Stomach smooth muscle (tissue), 2 donors: Measurements from ENCODE around the gene MRPL36.
"Not testable (repeated sequence)": the region's sequence is repeated elsewhere in the genome, so short reads cannot be mapped to it uniquely, and the experiment has no call there.

Experiments
- H3K27ac ChIP-seq: one replicate; pipeline ENCODE4 v1.7.0; 2013; ENCODE audit warnings: mild to moderate bottlenecking, low read length, inconsistent platforms
- H3K27me3 ChIP-seq, 2 donors: one replicate each; pipeline ENCODE4 v1.7.0; 2013; ENCODE audit warnings: low read length in 2 of 2; ENCODE audit not compliant: insufficient read depth in 2 of 2, control insufficient read depth in 1 of 2
- H3K36me3 ChIP-seq, 2 donors: one replicate each; pipeline ENCODE4 v1.7.0; 2013; ENCODE audit warnings: low read length in 2 of 2; ENCODE audit not compliant: control insufficient read depth in 2 of 2, insufficient read depth in 2 of 2
- H3K4me1 ChIP-seq: one replicate; pipeline ENCODE4 v1.7.0; 2013; ENCODE audit warnings: low read length; ENCODE audit not compliant: control insufficient read depth, insufficient read depth
- H3K4me3 ChIP-seq, 2 donors: one replicate each; pipeline ENCODE4 v1.7.0; 2013; ENCODE audit warnings: low read length in 2 of 2
- H3K9ac ChIP-seq, 2 donors: one replicate each; pipeline ENCODE4 v1.7.0; 2013; ENCODE audit warnings: low read length in 2 of 2, mild to moderate bottlenecking in 1 of 2
- H3K9me3 ChIP-seq, 2 donors: one replicate each; pipeline ENCODE4 v1.7.0; 2013; ENCODE audit warnings: low read length in 2 of 2; ENCODE audit not compliant: control insufficient read depth in 2 of 2
- donor health status: healthy.
- donor health status: Pancreatic carcinoma.

The MRPL36 gene

DNA sequence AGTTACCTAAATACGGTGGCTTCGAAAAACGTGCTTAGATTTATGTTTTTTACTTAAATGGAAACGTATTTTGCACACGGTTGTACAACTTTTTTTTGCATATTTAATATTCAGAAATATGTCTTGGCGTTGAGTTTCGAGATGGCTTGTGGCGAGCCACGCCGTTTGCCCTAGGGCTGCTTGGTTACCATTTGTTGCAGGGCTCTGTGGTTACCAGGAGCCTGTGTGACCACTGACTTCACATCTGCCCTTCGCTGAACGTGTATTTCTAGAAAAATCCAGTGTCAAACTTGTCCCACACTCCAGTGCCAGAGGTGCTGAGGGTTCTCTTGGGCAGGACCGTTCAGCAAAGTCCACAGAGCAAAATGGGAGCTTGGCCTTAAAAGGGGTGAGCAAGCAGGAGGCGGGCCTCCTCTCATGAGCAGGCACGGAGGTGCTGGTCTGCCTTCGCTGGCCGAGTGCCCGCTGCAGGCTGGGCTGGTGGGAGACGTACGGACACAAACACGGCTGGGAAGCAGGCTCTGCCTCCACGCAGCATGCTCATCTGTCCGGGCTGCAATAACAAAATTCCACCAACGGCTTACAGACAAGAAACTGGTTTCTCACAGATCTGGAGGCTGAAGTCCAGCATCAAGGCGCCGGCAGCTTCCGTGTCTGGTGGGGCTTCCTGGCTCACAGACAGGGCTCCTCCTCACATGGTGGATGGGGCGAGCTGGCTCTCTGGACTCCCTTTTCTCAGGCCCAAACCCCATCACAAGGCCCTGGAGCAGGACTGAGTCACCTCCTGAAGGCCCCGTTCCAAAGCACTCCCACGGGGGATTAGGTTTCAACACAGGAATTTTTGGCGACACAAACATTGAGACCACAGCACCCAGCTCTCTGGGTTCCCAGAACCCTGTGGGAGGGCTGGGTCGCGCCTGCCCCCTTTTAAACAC lies 5.4 kb downstream of the MRPL36 start:
- no peak overlapping the region for H3K9ac ChIP-seq
- H3K36me3 ChIP-seq: peaks cover 17 to 19% of the 10 kb centered on the region in 2 donors
- no peak overlapping the region for H3K4me3 ChIP-seq
- no peak overlapping the region for H3K27ac ChIP-seq
- peaks cover 0 to 3% of the 10 kb centered on the region in 2 donors for H3K27me3 ChIP-seq
- no peaks in the 10 kb centered on the region for H3K9me3 ChIP-seq
- H3K4me1 ChIP-seq: peaks cover 22% of the 10 kb centered on the region

DNA sequence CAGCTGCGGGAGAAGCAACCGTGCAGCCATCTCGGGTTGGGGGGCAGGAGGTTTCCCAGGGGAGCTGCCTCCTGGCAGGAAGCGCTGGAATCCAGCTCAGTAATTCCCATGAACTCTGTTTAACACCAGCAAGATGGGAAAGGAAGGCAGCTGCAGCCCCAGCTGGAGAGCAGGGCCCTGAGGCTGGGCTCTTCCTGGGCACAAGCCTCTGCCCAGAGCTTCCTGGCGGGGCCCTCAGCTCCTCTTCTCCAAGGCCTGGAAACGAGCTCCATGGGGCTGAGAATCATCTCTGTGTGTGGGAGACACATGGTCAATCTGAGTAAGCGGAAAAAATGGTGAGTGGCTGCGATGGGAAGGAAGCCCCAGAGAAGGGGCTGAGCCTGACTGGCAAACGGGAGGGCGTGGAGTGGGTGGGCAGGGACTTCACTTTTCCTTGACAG lies 6.3 kb downstream of the MRPL36 start:
- H3K9ac ChIP-seq: no peak overlapping the region
- peaks cover 0 to 5% of the 10 kb centered on the region in 2 donors for H3K27me3 ChIP-seq
- no peak overlapping the region for H3K4me3 ChIP-seq
- H3K4me1 ChIP-seq: peaks cover 15% of the 10 kb centered on the region
- peaks cover 17 to 19% of the 10 kb centered on the region in 2 donors for H3K36me3 ChIP-seq
- H3K9me3 ChIP-seq: no peaks in the 10 kb centered on the region
- no peak overlapping the region for H3K27ac ChIP-seq

DNA sequence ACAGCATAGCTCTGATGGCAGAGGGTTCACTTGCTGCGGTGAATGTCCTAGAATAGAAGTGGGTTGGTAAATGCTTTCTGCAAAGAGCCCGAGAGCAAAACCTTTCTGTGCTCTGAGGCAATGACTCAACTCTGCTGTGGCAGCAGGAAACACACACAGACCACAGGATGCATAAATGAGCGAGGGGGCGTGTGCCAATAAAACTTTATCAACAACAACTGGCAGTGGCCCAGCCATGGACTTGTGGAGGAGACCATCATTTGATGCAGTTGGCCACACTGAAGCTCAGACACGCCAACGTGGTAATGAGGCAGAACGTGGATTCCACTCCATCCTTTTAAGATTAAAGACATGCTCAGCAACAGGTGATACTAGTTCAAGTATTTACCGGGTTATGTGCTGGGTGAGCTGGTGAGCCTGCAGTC lies 6.8 kb downstream of the MRPL36 start:
- Histone ChIP-seq H3K4me3 (no peak overlapping the region), H3K9me3 (no peaks in the 10 kb centered on the region), H3K4me1 (peaks cover 11% of the 10 kb centered on the region), H3K36me3 (peaks cover 14 to 16% of the 10 kb centered on the region in 2 donors), H3K9ac (no peak overlapping the region), H3K27ac (no peak overlapping the region), H3K27me3 (peaks cover 0 to 5% of the 10 kb centered on the region in 2 donors)

DNA sequence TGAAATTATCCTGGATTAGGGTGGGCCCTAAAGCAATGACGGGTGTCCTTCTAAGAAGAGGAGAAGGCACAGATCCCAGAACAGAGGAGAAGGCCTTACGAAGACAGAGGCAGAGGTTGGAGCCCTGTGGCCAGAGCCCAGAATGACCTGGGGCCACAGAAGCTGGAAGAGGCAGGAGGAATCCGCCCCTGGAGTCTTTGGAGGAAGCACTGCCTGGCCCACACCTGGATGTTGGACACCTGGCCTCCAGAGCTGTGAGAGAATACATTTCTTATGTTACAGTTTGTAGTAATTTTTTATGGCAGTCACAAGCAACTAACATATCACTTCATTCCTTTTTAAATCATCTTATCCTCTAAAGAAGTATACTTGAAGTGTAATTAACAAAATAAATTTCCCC lies 8.5 kb downstream of the MRPL36 start:
- H3K4me1 ChIP-seq: no peaks in the 10 kb centered on the region
- no peak overlapping the region for H3K4me3 ChIP-seq
- H3K36me3 ChIP-seq: peaks cover 0 to 2% of the 10 kb centered on the region in 2 donors
- H3K27ac ChIP-seq: no peak overlapping the region
- no peak overlapping the region for H3K9ac ChIP-seq
- peaks cover 5% of the 10 kb centered on the region in 2 donors for H3K27me3 ChIP-seq
- H3K9me3 ChIP-seq: no peaks in the 10 kb centered on the region

DNA sequence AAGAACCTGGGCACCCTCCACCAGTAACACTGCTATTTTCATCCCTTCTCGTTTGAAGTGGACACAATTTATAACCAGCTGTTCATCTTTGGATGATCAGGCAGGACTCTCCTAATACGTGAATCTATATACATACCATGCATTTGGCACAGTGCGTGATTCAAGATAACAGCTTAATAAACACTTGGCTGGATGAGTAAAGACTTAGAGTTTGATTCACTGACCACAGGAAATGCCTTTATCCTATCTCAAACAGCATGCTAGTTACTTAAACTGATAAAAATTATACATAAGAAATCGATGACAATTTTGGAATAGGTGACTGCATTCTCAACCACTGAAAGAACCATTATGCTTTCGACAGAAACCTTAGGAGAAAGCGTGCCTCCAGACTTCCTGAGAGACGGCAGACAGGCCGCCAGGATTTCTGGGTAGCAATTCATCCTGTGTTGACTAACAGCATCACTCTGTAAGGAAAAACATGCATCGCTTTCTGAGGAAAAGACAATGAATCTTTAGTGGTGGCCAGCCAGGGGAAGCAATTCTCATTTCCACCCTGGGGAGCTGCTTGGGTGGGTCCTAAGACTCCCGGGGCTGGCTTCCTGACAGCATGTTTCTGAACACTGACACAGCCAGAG lies 9.7 kb downstream of the MRPL36 start:
- Histone ChIP-seq H3K36me3 (no peaks in the 10 kb centered on the region), H3K4me1 (no peaks in the 10 kb centered on the region), H3K9ac (no peak overlapping the region), H3K9me3 (no peaks in the 10 kb centered on the region), H3K27ac (no peak overlapping the region), H3K4me3 (no peak overlapping the region), H3K27me3 (peaks cover 5% of the 10 kb centered on the region in 2 donors)

DNA sequence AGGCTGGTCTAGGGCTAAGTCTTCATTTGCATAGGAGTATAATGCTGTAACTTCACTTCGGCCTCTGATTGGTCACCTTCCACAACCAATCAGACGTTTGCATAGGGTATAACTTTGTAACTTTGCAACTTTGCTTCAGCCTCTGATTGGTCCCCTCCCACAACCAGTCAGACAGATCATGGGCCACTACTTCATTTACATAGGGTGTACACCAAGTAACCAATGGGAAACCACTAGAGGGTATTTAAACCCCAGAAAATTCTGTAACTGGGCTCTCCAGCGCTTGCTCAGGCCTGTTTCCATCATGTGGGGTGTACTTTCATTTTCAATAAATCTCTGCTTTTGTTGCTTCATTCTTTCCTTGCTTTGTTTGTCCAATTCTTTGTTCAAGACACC lies 10.2 kb downstream of the MRPL36 start:
- H3K4me3 ChIP-seq, H3K27ac ChIP-seq, H3K9ac ChIP-seq, H3K9me3 ChIP-seq, H3K27me3 ChIP-seq, H3K4me1 ChIP-seq, H3K36me3 ChIP-seq: not testable (repeated sequence)

DNA sequence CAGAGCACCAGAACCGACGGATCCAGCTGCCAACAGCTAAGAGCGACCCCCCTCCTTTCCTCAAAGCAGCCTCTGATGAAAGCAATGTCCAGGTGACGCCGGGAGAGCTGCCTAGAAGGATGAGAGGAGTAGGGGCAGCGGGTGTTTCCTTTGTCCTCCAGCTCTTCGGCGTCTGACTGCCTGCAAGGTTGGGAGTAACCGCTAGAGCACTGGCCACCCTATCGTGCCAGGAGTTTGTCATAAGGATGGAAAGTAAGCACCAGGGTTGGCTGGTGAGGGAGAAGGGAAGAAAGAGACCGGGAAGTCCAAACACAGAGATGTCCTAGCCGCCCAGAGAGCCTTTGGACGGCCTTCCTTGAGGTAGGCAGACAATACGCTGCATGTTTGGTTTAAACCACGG lies 10.8 kb downstream of the MRPL36 start:
- Histone ChIP-seq H3K4me3 (no peak overlapping the region), H3K27me3 (peaks cover 5 to 8% of the 10 kb centered on the region in 2 donors), H3K36me3 (no peaks in the 10 kb centered on the region), H3K27ac (no peak overlapping the region), H3K9ac (no peak overlapping the region), H3K9me3 (no peaks in the 10 kb centered on the region), H3K4me1 (no peaks in the 10 kb centered on the region)

DNA sequence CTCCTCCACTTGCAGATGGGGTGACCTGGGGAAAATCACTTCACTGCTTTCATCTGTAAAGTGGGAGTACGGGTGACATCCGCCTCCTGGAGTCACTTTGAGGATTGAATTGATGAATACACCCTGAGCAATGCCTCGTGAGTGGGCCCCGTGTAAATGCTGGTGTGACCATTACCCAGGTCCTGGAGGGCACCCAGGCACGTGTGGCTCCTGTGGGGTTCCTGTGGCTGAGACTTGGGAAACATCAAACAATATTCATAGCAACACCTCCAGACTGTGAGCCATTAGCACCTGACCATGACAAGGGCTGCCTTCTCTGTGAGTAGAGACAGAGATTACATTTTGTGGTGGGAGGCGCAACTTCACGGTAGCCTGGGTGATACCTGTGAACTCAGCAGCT lies 11.4 kb downstream of the MRPL36 start:
- peaks cover 5 to 8% of the 10 kb centered on the region in 2 donors for H3K27me3 ChIP-seq
- no peak overlapping the region for H3K27ac ChIP-seq
- H3K36me3 ChIP-seq: no peaks in the 10 kb centered on the region
- no peaks in the 10 kb centered on the region for H3K4me1 ChIP-seq
- H3K4me3 ChIP-seq: no peak overlapping the region
- H3K9me3 ChIP-seq: no peaks in the 10 kb centered on the region
- no peak overlapping the region for H3K9ac ChIP-seq

DNA sequence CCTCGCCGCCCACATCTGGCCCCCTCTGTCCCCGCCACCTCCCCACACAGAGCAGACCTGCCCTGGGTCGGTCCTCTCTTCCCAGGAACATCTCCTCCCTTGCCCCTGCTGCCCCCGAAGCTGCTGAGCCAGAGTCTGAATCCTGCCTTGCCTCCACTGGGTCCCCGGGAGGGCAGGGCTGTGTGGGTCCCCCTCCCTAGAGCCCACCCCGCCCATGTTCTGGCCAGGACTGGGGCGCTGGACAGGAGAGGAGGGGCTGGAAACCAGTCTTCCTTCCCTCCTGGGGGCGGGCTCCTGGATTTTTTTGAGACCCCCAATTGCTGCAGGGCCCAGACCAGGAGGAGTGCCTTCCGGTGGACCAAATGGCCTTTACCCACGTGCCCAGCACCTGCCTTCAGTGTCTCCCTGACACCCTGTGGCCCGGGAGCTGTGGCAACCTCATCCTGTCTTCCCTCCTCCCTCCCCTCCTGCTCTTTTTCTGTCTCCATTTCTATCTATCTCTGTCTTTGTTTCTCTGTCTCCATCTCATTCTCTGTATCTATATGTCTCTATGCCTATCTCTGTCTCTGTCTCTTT lies 12.1 kb downstream of the MRPL36 start:
- Histone ChIP-seq H3K27me3 (peaks cover 5 to 8% of the 10 kb centered on the region in 2 donors), H3K4me3 (no peak overlapping the region), H3K9me3 (no peaks in the 10 kb centered on the region), H3K9ac (no peak overlapping the region), H3K36me3 (no peaks in the 10 kb centered on the region), H3K27ac (no peak overlapping the region), H3K4me1 (no peaks in the 10 kb centered on the region)

DNA sequence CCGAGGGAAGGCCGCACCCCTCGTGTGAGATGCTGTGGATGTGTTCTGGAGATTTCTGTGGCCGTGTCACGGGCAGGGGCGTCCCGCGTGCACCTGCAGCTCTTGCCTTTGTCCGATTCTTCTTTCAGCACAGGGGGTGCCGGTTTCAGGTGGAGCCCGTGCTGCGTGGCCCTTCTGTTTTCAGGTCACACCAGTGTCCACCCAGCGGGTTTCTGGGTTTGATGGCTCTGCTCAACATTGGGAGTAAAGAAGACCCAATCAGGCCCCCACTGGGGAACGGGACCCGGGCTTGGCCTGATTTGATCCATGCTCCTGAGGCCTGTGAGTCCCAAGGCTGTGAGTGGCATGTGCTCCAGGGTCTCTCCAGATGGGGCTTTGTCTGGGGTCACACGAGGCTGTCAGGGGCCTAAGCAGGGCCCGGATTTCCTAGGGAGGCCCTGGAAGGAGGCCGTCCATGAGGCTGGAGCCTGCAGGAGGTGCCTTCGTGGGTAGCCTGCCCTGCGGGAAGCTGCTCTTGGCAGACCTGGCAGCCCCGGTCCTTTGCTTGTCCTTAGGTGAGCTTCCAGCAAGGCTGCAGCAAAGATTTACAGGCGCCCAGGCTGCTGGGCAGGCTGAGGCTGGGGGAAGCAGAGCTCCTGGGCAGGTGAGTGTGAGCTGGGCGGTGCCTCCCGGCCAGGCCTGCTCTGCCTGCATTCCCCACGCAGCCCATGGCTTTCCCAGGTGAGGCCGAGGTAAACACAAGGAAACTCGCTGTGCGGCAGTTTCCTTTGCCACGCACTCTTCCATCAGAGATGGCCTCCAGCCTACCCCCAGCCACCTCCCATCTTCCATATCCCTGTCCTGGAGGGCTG lies 12.8 kb downstream of the MRPL36 start:
- Histone ChIP-seq H3K4me1 (no peaks in the 10 kb centered on the region), H3K4me3 (no peak overlapping the region), H3K36me3 (no peaks in the 10 kb centered on the region), H3K9me3 (no peaks in the 10 kb centered on the region), H3K27ac (no peak overlapping the region), H3K9ac (no peak overlapping the region), H3K27me3 (peaks cover 5 to 8% of the 10 kb centered on the region in 2 donors)
